HCT116 (cell line): ENCODE data around the gene MED27. TPM values are rescaled to one million over a fixed set of nuclear protein-coding genes. Genes with fewer than 3 reads are reported as not detected.

ENCODE experiments used
- ATAC-seq: fragments of 200-7000 bp; cut with Tn5 transposase; 2 replicates; pipeline ENCODE4 v1.9.1; 2020; ENCODE audit warnings: mild to moderate bottlenecking, moderate library complexity
- BruUV-seq: library from RNA; stranded (reverse); fragments of 400-500 nt; replicated peaks from 2 replicates; lab custom pipeline; 2021; lab: Mats Ljungman, UMichigan
- CTCF ChIA-PET: fragments of 300-600 bp; sonication (Branson Sonifier 250); formaldehyde crosslinking; loops from one replicate; lab custom pipeline; 2021; ENCODE audit warnings: antibody characterized with exemption; lab: Charles Lee
- POLR2A ChIA-PET: fragments of 300-600, 350-600 bp; sonication (Branson Sonifier 250); formaldehyde crosslinking; loops from one replicate; lab custom pipeline; 2021; ENCODE audit warnings: antibody characterized with exemption; lab: Charles Lee
- RAD21 ChIA-PET, 2 experiments: fragments of 300-600 bp; sonication (Branson Sonifier 250); formaldehyde crosslinking; loops; one replicate each; lab custom pipeline; 2023; ENCODE audit warnings: low total read pairs in 2 of 2; ENCODE audit not compliant: uncharacterized antibody in 2 of 2, unreplicated experiment in 2 of 2, low non-redundant PET in 1 of 2; lab: Charles Lee
- DNase-seq: peaks from one replicate; pipeline ENCODE4 v3.0.0-alpha.2; 2010; ENCODE audit warnings: low read depth, low spot score
- H2AFZ ChIP-seq: fragments of 200-600 bp; shearing (Covaris generic), sonication (generic); 2 replicates; pipeline ENCODE4 v1.6.1; 2017; ENCODE audit warnings: low read depth, mixed run types, mixed read lengths, antibody characterized with exemption, low read length; ENCODE audit not compliant: poor library complexity, severe bottlenecking
- H3K27ac ChIP-seq: 2 replicates; pipeline ENCODE4 v1.5.1; 2012; ENCODE audit warnings: low read depth, low read length
- H3K27me3 ChIP-seq: fragments of 200-600 bp; sonication (generic); 2 replicates; pipeline ENCODE4 v1.6.1; 2016; ENCODE audit warnings: mixed run types, low read length, mixed read lengths; ENCODE audit not compliant: insufficient read depth
- H3K36me3 ChIP-seq, 2 experiments: fragments of 200-500 bp in 1 of 2; fragments of 200-600 bp in 1 of 2; sonication (Bioruptor generic) in 1 of 2; sonication (generic) in 1 of 2; 2 replicates each; pipeline versions ENCODE4 v1.5.1 to v1.6.1; 2014 to 2016; ENCODE audit warnings: low read length in 2 of 2, inconsistent platforms in 1 of 2, mixed read lengths in 1 of 2, mixed run types in 1 of 2; ENCODE audit not compliant: insufficient read depth in 2 of 2, control insufficient read depth in 1 of 2
- H3K4me1 ChIP-seq, 2 experiments: fragments of 200-600 bp in 1 of 2; sonication (generic) in 1 of 2; 2 replicates each; pipeline versions ENCODE4 v1.5.1 to v1.6.1; 2012 to 2017; ENCODE audit warnings: low read length in 2 of 2, inconsistent platforms in 1 of 2, mild to moderate bottlenecking in 1 of 2, mixed read lengths in 1 of 2, mixed run types in 1 of 2, moderate library complexity in 1 of 2; ENCODE audit not compliant: insufficient read depth in 2 of 2, control insufficient read depth in 1 of 2
- H3K4me2 ChIP-seq: fragments of 200-600 bp; sonication (generic); 2 replicates; pipeline ENCODE4 v1.6.1; 2017; ENCODE audit warnings: mixed run types, low read length, mixed read lengths
- H3K4me3 ChIP-seq, 2 experiments: fragments of 200-600 bp in 1 of 2; sonication (generic) in 1 of 2; replicated peaks in 1 of 2; 2 replicates each; pipeline ENCODE4 v1.5.1; 2011 to 2016; ENCODE audit warnings: low read length in 2 of 2, control low read depth in 1 of 2, low read depth in 1 of 2, mild to moderate bottlenecking in 1 of 2, mixed read lengths in 1 of 2, mixed run types in 1 of 2
- H3K79me2 ChIP-seq: fragments of 200-600 bp; sonication (generic); 2 replicates; pipeline ENCODE4 v1.6.1; 2017; ENCODE audit warnings: mild to moderate bottlenecking, mixed run types, low read length, moderate library complexity, mixed read lengths; ENCODE audit not compliant: insufficient read depth
- H3K9ac ChIP-seq: fragments of 200-600 bp; sonication (generic); 2 replicates; pipeline ENCODE4 v1.6.1; 2016; ENCODE audit warnings: low read length, mixed read lengths
- H3K9me2 ChIP-seq: fragments of 200-600 bp; sonication (generic), shearing (Covaris generic); 2 replicates; pipeline ENCODE4 v1.6.1; 2017; ENCODE audit warnings: mixed run types, mild to moderate bottlenecking, moderate library complexity; ENCODE audit not compliant: insufficient read depth
- H3K9me3 ChIP-seq, 2 experiments: fragments of 200-500 bp in 1 of 2; fragments of 200-600 bp in 1 of 2; sonication (Bioruptor generic) in 1 of 2; sonication (generic) in 1 of 2; 2 replicates each; pipeline ENCODE4 v1.6.1; 2014 to 2017; ENCODE audit warnings: low read length in 2 of 2, mixed read lengths in 2 of 2, inconsistent platforms in 1 of 2, low read depth in 1 of 2, mild to moderate bottlenecking in 1 of 2, mixed run types in 1 of 2, moderate library complexity in 1 of 2; ENCODE audit not compliant: control insufficient read depth in 1 of 2, insufficient read depth in 1 of 2
- H4K20me1 ChIP-seq: fragments of 200-600 bp; sonication (generic), shearing (Covaris generic); 2 replicates; pipeline ENCODE4 v1.6.1; 2017; ENCODE audit warnings: mixed run types, mild to moderate bottlenecking, moderate library complexity; ENCODE audit not compliant: insufficient read depth
- ATF3 ChIP-seq: IDR thresholded peaks from 2 replicates; pipeline ENCODE4 v1.6.1; 2012
- CBX3 ChIP-seq: IDR thresholded peaks from 2 replicates; pipeline ENCODE4 v1.6.1; 2012; ENCODE audit warnings: low read depth
- CEBPB ChIP-seq: IDR thresholded peaks from 2 replicates; pipeline ENCODE4 v1.6.1; 2012; ENCODE audit warnings: low read depth
- CTCF ChIP-seq, 3 experiments: fragments of 200-600 bp in 1 of 3; sonication (generic) in 1 of 3; IDR thresholded peaks in 2 of 3; conservative IDR thresholded peaks in 1 of 3; 2 replicates each; pipeline ENCODE4 v1.5.1; 2012 to 2017; ENCODE audit warnings: low read depth in 2 of 3, low read length in 2 of 3, antibody characterized with exemption in 1 of 3, borderline replicate concordance in 1 of 3, control low read depth in 1 of 3, mild to moderate bottlenecking in 1 of 3, mixed read lengths in 1 of 3, mixed run types in 1 of 3, moderate library complexity in 1 of 3; ENCODE audit not compliant: insufficient read depth in 1 of 3
- EGR1 ChIP-seq: IDR thresholded peaks from 2 replicates; pipeline ENCODE4 v1.6.1; 2012; ENCODE audit warnings: low read depth
- ELF1 ChIP-seq: IDR thresholded peaks from 2 replicates; pipeline ENCODE4 v1.6.1; 2012; ENCODE audit warnings: low read depth, borderline replicate concordance
- EZH2 ChIP-seq: fragments of 200-600 bp; sonication (generic); IDR thresholded peaks from 2 replicates; pipeline ENCODE4 v1.6.1; 2017; ENCODE audit warnings: antibody characterized with exemption, mixed run types
- FOSL1 ChIP-seq: IDR thresholded peaks from 2 replicates; pipeline ENCODE4 v1.6.1; 2012; ENCODE audit warnings: low read depth
- JUND ChIP-seq: IDR thresholded peaks from 2 replicates; pipeline ENCODE4 v1.6.1; 2012
- MAX ChIP-seq: IDR thresholded peaks from 2 replicates; pipeline ENCODE4 v1.6.1; 2012
- POLR2A ChIP-seq: IDR thresholded peaks from 2 replicates; pipeline ENCODE4 v1.7.0; 2011; ENCODE audit warnings: borderline replicate concordance; ENCODE audit not compliant: insufficient read depth, insufficient read length; ENCODE audit errors: extremely low read depth
- POLR2AphosphoS5 ChIP-seq: IDR thresholded peaks from 2 replicates; pipeline ENCODE4 v1.6.1; 2011; ENCODE audit warnings: mild to moderate bottlenecking, low read depth, low read length, moderate library complexity
- RAD21 ChIP-seq: IDR thresholded peaks from 2 replicates; pipeline ENCODE4 v1.6.1; 2012; ENCODE audit warnings: low read depth, mild to moderate bottlenecking
- SIN3A ChIP-seq: IDR thresholded peaks from 2 replicates; pipeline ENCODE4 v1.6.1; 2012; ENCODE audit warnings: low read depth
- TCF7L2 ChIP-seq: IDR thresholded peaks from 2 replicates; pipeline ENCODE4 v1.7.0; 2011; ENCODE audit warnings: borderline replicate concordance, inconsistent platforms; ENCODE audit not compliant: insufficient read depth, insufficient read length; ENCODE audit errors: extremely low read depth
- ZBTB33 ChIP-seq: IDR thresholded peaks from 2 replicates; pipeline ENCODE4 v1.6.1; 2011; ENCODE audit warnings: mild to moderate bottlenecking, low read length, moderate library complexity; ENCODE audit not compliant: insufficient replicate concordance; ENCODE audit errors: extremely low read depth
- ZFX ChIP-seq: fragments of 450-650 bp; IDR thresholded peaks from 2 replicates; pipeline ENCODE4 v1.6.1; 2017
- intact Hi-C: fragments of 100-400 bp; cut with micrococcal nuclease; formaldehyde crosslinking; loops from 2 replicates; pipeline ENCODE4 v1.10.0; 2022
- total RNA-seq: library from RNA; stranded (reverse); gene quantifications from one replicate; pipeline ENCODE4 v1.2.1, GENCODE V29; 2021; ENCODE audit not compliant: unreplicated experiment

Gene MED27
- total RNA-seq, 1 experiment from 2014 or later, result 26.9 TPM

GRCh38 chr9:131943351-131943841 lies 136.3 kb downstream of the MED27 start:
- no peak overlapping the region for H2AFZ ChIP-seq
- TF ChIP-seq RAD21, result no peak
- TF ChIP-seq ZBTB33, result no peak
- no peak for TF ChIP-seq POLR2AphosphoS5
- no peaks in the 10 kb centered on the region for H3K9me2 ChIP-seq
- no peaks in the 10 kb centered on the region for H3K4me1 ChIP-seq
- H3K79me2 ChIP-seq, result no peaks in the 10 kb centered on the region
- H3K27ac ChIP-seq, result no peak overlapping the region
- no peak overlapping the region for H3K4me2 ChIP-seq
- H3K36me3 ChIP-seq, result no peaks in the 10 kb centered on the region
- H4K20me1 ChIP-seq, result no peaks in the 10 kb centered on the region
- ChIA-PET RAD21 (no interaction called here), CTCF (interaction anchor here (1.6 kb wide), 1 partner anchor 11 kb away, joined by 5 read pairs; no protein-coding TSS in a partner anchor), POLR2A (no interaction called here)
- no peaks in the 10 kb centered on the region for H3K27me3 ChIP-seq
- no peak for DNase-seq
- H3K4me3 ChIP-seq, result no peak overlapping the region
- no peak for ATAC-seq
- intact Hi-C loops, result no loop called here
- no TSS peak for BruUV-seq
- H3K9me3 ChIP-seq, result no peaks in the 10 kb centered on the region
- H3K9ac ChIP-seq, result no peak overlapping the region

- Histone ChIP-seq H3K4me2 (no peak overlapping the region), H3K27ac (no peak overlapping the region), H3K4me3 (no peak overlapping the region), H3K9me3 (no peaks in the 10 kb centered on the region), H3K36me3 (no peaks in the 10 kb centered on the region), H2AFZ (no peak overlapping the region), H4K20me1 (no peaks in the 10 kb centered on the region), H3K27me3 (no peaks in the 10 kb centered on the region), H3K9me2 (no peaks in the 10 kb centered on the region), H3K9ac (no peak overlapping the region), H3K4me1 (no peaks in the 10 kb centered on the region), H3K79me2 (no peaks in the 10 kb centered on the region)
- ChIA-PET RAD21 (no interaction called here), POLR2A (no interaction called here), CTCF (no interaction called here)
- no TSS peak for BruUV-seq
- DNase-seq (no peak), ATAC-seq (no peak)
- intact Hi-C loops, result no loop called here
- TF ChIP-seq POLR2A (no peak), FOSL1 (no peak), CBX3 (no peak), ELF1 (no peak), SIN3A (no peak), POLR2AphosphoS5 (no peak), JUND (no peak), EZH2 (no peak), ATF3 (no peak), CTCF (IDR thresholded peaks at IDR 0.05 in 2 of 3, conservative IDR thresholded peaks at IDR 0.05 in 1 of 3; ENCODE audit: borderline replicate concordance in 1 of 3, insufficient read depth in 1 of 3, low read depth in 2 of 3, low read length in 2 of 3) (no peak), EGR1 (no peak), CEBPB (no peak), MAX (no peak), TCF7L2 (no peak), ZFX (no peak)
These were observed 137.4 kb downstream of the MED27 start for GRCh38 chr9:131942146-131942720.
